Limb (tissue), 2 donors: ENCODE results near the gene MAP6D1.

Experiments used
- DNase-seq, 2 donors: peaks; one replicate each; pipeline ENCODE4 v3.0.0-alpha.2; 2016; ENCODE audit errors: extremely low spot score in 2 of 2

MAP6D1 gene

DNA sequence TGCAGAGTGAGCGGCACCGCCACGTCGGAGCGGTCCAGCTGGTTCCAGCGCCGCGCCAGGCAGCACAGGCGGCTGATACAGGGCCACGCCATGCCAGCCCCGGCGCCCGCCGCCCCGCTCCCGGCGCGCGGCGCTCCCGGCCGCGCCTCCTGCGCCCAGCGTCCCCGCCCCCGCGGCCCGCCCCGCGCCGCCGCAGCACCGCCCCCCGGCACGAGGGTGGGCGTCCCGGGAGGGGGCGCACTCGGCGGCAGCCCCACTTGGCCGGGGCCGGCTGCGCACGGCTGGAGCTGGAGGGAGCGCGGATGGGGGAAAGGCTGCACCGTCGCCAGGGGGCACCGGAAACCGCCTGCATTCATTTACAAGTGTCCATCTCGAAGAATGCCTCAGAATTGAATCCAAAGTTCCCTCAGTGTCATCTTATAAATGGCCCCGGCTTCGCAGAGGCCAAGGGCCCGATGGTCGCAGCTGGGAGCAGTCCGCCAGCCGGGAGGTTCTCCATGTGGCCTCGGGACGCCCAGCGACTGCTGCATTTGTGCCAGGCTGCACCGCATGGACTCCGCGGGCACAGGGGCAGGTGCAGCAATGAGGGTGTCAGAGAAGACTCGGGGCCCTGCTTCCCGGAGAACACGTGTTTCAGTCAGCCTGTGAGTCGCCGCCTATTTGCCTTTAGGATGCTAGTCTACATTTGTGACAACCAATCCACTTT, at the start of gene MAP6D1:
Gene MAP6D1, minus strand, starts transcription at position 122 of the 706 bp plus-strand sequence. Its CDS starts 30 bp downstream, at position 92.
- DNase-seq, result peak; percentile 51 to 79

- DNase-seq, result no peak
Measured at GRCh38 chr3:183873914-183874313, 48.5 kb upstream of the MAP6D1 start.

- no peak for DNase-seq
Measured at GRCh38 chr3:183871541-183871940, 46.2 kb upstream of the MAP6D1 start.

DNA sequence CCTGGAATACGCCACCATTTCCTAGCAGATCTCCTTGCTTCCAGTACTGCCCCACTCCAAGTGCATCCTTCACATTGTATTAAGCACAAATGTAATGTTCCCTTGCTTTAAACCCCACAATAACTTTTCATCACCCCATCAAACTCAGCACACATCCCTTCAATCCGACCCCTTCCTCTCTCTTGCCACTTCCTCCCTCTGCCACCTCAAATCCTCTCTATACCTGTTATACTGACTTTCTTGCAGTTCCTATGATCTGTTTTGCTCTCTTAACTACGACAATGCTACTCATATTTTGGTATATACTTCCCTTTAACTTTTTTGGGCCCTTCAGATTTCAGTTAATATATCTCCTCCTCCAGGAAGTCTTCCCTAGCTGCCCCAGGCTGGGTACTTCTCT, 45.2 kb upstream of the MAP6D1 start:
- no peak for DNase-seq

DNA sequence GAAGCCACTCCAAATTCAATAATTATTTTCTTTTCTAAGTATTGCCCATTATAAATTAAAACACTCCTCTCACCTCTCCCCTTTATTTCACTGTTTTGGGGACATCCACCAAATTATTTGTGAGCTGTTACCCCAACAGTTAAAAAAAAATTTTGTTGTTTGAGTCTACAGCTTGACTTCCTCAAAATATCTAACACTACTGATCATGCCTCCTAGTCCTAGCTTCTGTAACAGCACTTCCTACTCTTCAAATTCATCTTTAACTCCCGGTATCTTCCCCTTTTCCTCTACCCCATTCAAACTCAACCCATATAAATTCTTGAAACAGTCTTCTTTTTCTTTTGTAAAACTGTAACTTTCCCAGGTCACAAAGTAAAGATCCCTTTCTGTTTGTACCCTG, 43.4 kb upstream of the MAP6D1 start:
- no peak for DNase-seq

DNA sequence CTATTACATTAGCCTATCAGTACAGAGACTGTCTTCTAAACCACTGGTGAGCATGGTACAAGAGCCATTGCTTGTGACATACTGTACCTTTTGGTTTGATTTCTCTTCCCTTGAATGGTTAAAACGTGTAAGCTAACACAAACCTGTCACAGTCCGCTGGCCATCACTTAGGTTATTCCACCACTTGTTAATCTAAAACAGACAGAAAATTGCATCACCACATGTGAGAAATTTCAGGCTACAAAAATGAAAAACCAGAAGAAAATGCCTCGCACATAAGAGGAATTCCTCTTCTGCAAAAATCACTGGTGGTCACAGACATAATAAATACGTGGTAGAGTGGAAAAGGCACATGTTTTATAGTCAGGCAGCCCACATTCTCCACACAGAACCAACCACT, 37.2 kb upstream of the MAP6D1 start:
- no peak for DNase-seq

GRCh38 chr3:183857863-183858262, 32.5 kb upstream of the MAP6D1 start:
- no peak for DNase-seq

GRCh38 chr3:183854318-183855035, 29.1 kb upstream of the MAP6D1 start:
- DNase-seq, result no peak

GRCh38 chr3:183845608-183846288, 20.4 kb upstream of the MAP6D1 start:
- DNase-seq, result no peak

- no peak for DNase-seq
Measured at GRCh38 chr3:183845090-183845489, 19.7 kb upstream of the MAP6D1 start.

- no peak for DNase-seq
Measured at GRCh38 chr3:183844606-183845005, 19.2 kb upstream of the MAP6D1 start.

DNA sequence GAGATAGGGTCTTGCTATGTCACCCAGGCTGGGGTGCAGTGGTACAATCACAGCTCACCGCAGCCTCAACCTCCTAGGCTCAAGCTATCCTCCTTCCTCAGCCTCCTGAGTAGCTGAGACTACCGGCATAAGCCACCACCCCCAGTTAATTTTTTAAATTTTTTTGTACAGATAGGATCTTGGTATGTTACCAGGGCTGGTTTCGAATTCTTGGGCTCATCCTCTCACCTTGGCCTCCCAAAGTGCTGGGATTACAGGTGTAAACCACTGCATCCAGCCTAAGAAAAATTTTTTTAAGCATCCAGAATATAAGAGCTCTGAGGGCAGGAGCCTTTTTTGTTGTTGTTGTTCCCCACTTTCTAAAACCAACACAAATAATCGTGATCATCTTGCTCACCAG, 14.4 kb upstream of the MAP6D1 start:
- no peak for DNase-seq

- DNase-seq, result no peak
Measured at GRCh38 chr3:183837894-183838293, 12.5 kb upstream of the MAP6D1 start.

- no peak for DNase-seq
Measured at GRCh38 chr3:183837390-183837789, 12.0 kb upstream of the MAP6D1 start.

DNA sequence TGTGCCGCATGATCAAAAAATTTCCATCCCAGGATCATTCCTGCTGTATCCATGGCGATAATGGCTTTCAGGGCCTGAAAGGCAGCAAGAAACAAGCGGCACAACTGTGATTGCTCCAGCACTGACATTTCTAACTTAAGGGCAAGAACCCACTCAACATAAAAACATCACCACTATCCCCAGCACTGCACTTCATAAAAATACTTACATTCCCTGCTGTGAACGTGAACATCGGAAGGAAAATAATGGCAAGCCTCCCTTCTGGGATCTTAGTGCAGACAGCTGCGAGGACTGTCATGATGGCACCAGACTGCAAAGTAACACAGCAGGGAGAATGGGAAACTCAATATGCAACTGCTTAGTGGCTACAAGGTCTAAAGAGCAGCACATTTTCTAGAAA, 8.1 kb upstream of the MAP6D1 start:
- no peak for DNase-seq

- no peak for DNase-seq
Measured at GRCh38 chr3:183830187-183830586, 4.8 kb upstream of the MAP6D1 start.

DNA sequence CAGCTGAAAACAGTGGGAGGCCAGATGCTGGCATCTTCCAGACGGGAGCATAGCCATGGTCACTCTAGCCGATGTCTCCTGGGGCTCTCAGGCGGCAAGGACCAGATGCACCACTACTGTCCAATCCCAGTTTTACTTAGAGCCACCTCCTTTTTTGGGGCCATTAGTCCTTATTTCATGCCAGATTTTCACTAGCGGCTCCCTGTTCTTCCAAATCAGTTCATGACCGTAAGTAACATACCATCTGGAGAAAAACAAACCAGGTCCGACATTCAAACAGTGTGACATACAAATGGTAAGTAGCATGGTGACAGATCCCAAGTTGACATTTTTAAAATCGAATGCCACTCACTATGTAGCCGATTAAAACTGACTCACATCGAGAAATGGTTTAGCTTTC, 4.1 kb upstream of the MAP6D1 start:
- no peak for DNase-seq

DNA sequence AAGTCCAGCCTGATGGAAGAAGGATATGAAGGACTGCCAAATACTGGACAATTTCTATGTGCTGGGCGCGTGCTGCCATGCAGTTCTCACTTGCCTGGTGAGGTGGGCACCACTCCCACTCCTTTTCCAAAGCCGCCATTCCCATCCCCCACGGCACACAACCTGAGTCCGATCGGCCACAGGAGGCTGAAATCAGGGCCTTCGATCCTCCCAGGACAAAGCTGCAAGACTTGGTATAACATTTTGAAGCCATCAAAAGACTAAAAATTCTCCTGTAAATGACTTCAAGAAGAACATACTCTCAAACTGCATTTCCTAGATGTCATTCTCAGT, 3.1 kb upstream of the MAP6D1 start:
- no peak for DNase-seq

DNA sequence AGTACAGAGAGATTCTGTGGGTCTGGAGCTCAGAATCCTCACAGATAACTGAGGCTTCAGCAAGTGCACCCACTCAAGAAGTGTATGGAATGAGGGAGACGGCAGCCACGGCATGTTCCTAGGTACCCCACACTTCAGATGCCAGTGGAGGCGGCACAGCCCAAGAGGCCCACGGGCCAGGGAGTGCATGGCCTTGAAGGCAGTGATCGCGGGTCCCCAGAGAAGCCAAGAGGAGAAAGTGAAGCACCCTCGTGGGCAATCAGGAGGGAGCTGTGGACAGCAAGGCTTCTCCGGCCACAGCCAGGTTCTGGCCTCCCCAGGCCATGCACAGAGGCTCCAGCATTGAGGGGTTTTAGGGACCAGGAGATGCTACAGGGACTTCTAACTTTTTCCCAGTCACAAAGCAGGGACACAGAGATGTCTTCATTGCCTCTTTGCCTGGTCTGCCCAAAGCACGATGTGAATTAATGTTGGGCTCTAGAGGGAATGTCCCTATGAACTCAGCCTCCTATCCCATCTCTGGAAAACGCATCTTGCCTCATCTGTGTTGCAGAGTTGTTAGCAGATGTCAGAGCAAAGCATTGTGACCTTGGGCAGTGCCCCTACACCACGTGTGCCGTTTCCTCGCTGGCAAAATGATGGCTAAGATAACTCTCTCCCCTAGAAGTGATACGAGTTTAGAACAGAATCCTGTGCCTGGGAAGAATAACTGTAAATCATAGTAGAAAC, 2.6 kb upstream of the MAP6D1 start:
- no peak for DNase-seq

DNA sequence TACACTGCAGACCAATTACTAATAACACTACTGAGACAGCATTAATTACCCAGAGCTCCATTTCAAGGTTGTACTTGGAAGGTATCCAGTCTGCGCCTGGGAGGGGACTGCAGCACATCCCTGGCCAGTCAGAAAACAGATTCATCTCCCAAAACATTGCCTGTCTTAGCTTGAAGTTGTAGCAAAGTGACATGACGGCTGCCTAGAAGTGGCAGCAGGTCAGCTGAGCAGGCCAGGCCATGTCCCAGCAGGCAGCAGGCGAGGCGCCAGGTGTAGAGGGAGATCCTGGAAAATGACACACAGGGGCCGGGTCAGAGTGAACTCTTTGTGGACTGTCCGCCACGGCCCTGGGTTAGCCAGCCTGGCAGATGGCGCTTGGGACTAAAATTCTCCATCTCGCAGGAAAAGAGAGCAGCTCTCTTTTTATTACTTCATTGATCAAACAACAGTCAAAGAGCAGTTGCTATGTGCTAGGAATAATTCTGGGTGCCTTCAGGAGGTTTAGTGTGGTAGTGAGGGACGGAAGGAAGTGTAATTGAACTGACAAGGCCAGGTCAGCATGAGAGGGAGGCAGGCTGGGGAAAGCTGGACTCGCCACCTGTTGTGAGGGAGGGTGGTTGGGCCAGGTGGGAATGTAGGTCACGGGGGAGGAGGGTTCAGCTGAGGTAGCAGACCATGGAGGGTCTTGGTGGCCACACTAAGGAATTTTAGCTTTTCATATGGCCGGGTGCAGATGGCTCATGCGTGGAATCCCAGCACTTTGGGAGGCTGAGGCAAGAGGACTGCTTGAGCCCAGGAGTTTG, 1.3 kb upstream of the MAP6D1 start:
- no peak for DNase-seq

DNA sequence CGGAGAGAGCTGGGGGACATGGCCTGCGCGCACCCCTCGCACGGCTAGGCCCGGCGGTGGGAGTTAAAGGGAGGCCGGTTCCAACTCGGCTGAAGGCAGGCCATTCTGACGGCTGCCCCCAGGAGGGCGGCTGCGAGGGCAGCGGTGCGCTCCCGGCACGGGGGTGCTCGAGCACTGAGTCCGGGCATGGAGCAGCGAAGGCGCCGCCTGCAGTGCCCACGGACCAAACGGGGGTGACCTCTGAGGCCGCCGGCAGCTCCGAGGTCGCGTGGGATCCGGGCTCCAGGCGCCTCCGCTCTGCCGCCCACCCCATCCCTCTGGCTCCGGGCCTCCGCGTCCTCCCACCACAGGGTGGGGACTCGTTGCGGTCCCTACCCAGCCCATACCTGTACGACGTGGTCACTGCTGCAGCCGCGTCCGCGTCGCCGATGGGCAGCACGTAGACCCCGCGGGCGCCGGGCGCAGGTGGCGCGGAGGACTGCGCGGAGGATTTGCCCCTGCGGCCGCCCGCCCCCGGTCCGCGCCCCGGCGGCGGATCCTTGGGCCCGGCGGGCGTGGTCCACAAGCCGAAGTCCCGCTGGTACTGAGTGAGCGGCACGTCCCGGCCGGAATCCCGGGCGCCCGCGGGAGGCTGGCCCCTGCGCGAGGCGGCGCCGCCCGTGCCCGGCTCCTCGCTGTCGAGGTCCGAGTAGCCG, 469 bp downstream of the MAP6D1 start:
- peak in 1 of 2 donors; percentile 53 for DNase-seq
